AG09319 (cell line): ENCODE measurements around the gene CEACAM7.
"Not testable (repeated sequence)": the region's sequence is repeated elsewhere in the genome, so short reads cannot be mapped to it uniquely, and the experiment has no call there.

ENCODE experiments used
- DNase-seq: peaks from one replicate; pipeline ENCODE4 v3.0.0-alpha.2; 2010; ENCODE audit warnings: low read depth; ENCODE audit errors: extremely low read depth
- CTCF ChIP-seq: IDR thresholded peaks from 2 replicates; pipeline ENCODE4 v1.5.1; 2011; ENCODE audit warnings: low read depth, mild to moderate bottlenecking, inconsistent platforms, low read length, moderate library complexity

The CEACAM7 gene

GRCh38 chr19:41714598-41714997, 26.5 kb upstream of the CEACAM7 start:
- TF ChIP-seq CTCF: no peak
- DNase-seq: no peak

GRCh38 chr19:41711376-41712261, 23.5 kb upstream of the CEACAM7 start:
- DNase-seq: no peak
- no peak for TF ChIP-seq CTCF

- DNase-seq: no peak
- no peak for TF ChIP-seq CTCF
Measured at GRCh38 chr19:41709951-41710645, 22.0 kb upstream of the CEACAM7 start.

GRCh38 chr19:41709516-41709915, 21.4 kb upstream of the CEACAM7 start:
- not testable (repeated sequence) for DNase-seq

GRCh38 chr19:41708481-41708880, 20.4 kb upstream of the CEACAM7 start, which contains the start of gene CEACAM5:
Gene CEACAM5 (plus strand): TSS chr19:41708626. CDS start chr19:41708732, 106 bp downstream.
- TF ChIP-seq CTCF: no peak
- DNase-seq: no peak

- TF ChIP-seq CTCF: no peak
- DNase-seq: no peak
Measured at GRCh38 chr19:41707871-41708371, 19.9 kb upstream of the CEACAM7 start.

- no peak for DNase-seq
- TF ChIP-seq CTCF: no peak
Measured at GRCh38 chr19:41707502-41707812, 19.4 kb upstream of the CEACAM7 start.
